Fibroblast of mammary gland (primary cell): ENCODE results near the gene ESF1.

Experiments used
- DNase-seq: peaks from one replicate; pipeline ENCODE4 v3.0.0-alpha.2; 2010; ENCODE audit warnings: low read depth
- H3K4me3 ChIP-seq: 2 replicates; pipeline ENCODE4 v1.5.1; 2011; ENCODE audit warnings: low read depth, mild to moderate bottlenecking, low read length, moderate library complexity; ENCODE audit not compliant: control insufficient read depth
- CTCF ChIP-seq: conservative IDR thresholded peaks from 2 replicates; pipeline ENCODE4 v1.5.1; 2011; ENCODE audit warnings: low read depth, low read length, inconsistent platforms; ENCODE audit not compliant: control insufficient read depth, insufficient read depth

ESF1 gene

DNA sequence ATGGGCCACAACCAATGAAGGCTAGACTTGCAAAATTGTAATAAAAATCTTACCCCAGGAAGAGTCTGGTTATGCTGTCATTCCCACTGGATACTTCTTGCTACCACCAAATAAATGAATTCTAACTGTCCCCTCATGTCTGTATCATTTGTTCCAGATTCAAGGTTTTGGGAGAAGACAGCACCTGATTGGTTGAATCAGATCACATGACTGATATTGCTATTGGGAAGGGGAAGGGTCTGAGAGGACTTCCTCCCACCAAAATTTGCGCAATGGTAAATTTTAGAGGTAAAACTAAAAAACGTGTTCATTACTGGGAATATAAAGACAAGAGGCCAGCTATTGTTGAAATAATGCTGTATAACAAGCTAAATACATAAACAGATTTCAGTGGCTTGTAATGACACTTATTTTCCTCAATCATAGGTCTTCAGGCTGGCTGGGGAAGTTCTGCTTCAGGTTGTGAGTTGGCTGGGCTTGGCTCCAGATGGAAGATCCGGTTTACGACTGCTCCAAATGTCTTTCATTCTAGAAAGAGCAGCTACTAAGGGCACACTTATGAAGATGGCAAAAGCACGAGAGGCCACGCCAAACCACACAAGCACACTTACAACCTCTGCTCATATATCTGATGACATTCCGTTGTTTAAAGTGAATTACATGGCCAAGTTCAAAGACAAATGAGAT is 118.9 kb downstream of the ESF1 start:
- no peak for DNase-seq
- no peak overlapping the region for H3K4me3 ChIP-seq
- TF ChIP-seq CTCF, result no peak
